ENCODE data around the gene TMTC1. TPM values are rescaled to one million over a fixed set of nuclear protein-coding genes. Genes with fewer than 3 reads are reported as not detected.

Gene TMTC1
- total RNA-seq, 1 experiment from 2014 or later = 6.1 TPM

- BruUV-seq (replicated peaks) = no TSS peak
- H3K36me3 ChIP-seq (ENCODE audit: insufficient read depth, low read length, poor library complexity, severe bottlenecking) = no peaks in the 10 kb centered on the region
- H3K4me1 ChIP-seq (ENCODE audit: insufficient read depth, low read length, poor library complexity, severe bottlenecking) = no peaks in the 10 kb centered on the region
- H3K27ac ChIP-seq (ENCODE audit: low read depth, low read length, poor library complexity, severe bottlenecking) = no peak overlapping the region
- ChIA-PET CTCF (no interaction called here), POLR2A (ENCODE audit: low non-redundant PET) (no interaction called here)
- no peaks in the 10 kb centered on the region for H3K27me3 ChIP-seq (replicated peaks; ENCODE audit: insufficient read depth, low read depth, low read length, poor library complexity)
- intact Hi-C loops (cut with micrococcal nuclease; ENCODE audit: unreplicated experiment) = no loop called here
- TF ChIP-seq EZH2 (IDR thresholded peaks at IDR 0.05; ENCODE audit: borderline replicate concordance, low read depth, low read length, poor library complexity, severe bottlenecking) (no peak), CTCF (conservative IDR thresholded peaks at IDR 0.05; ENCODE audit: low read depth, low read length) (no peak)
- no peak for DNase-seq (ENCODE audit: low spot score)
- no peaks in the 10 kb centered on the region for H3K9me3 ChIP-seq (ENCODE audit: low read depth, low read length, poor library complexity, severe bottlenecking)
- no peak overlapping the region for H3K4me3 ChIP-seq (ENCODE audit: low read depth, low read length, poor library complexity, severe bottlenecking)
Measured at GRCh38 chr12:29737644-29738043, 46.1 kb downstream of the TMTC1 start.

- CTCF ChIA-PET = no interaction called here
- H3K4me1 ChIP-seq (ENCODE audit: insufficient read depth, low read length, poor library complexity, severe bottlenecking) = no peaks in the 10 kb centered on the region
- no peak overlapping the region for H3K27ac ChIP-seq (ENCODE audit: low read depth, low read length, poor library complexity, severe bottlenecking)
- POLR2A ChIA-PET (ENCODE audit: low non-redundant PET) = no interaction called here
- H3K36me3 ChIP-seq (ENCODE audit: insufficient read depth, low read length, poor library complexity, severe bottlenecking) = no peaks in the 10 kb centered on the region
- H3K9me3 ChIP-seq (ENCODE audit: low read depth, low read length, poor library complexity, severe bottlenecking) = no peaks in the 10 kb centered on the region
- TF ChIP-seq CTCF (conservative IDR thresholded peaks at IDR 0.05; ENCODE audit: low read depth, low read length) (no peak), EZH2 (IDR thresholded peaks at IDR 0.05; ENCODE audit: borderline replicate concordance, low read depth, low read length, poor library complexity, severe bottlenecking) (no peak)
- no peak for DNase-seq (ENCODE audit: low spot score)
- H3K27me3 ChIP-seq (replicated peaks; ENCODE audit: insufficient read depth, low read depth, low read length, poor library complexity) = no peaks in the 10 kb centered on the region
- intact Hi-C loops (cut with micrococcal nuclease; ENCODE audit: unreplicated experiment) = no loop called here
- H3K4me3 ChIP-seq (ENCODE audit: low read depth, low read length, poor library complexity, severe bottlenecking) = no peak overlapping the region
- no TSS peak for BruUV-seq (replicated peaks)
Measured at GRCh38 chr12:29735604-29736003, 48.1 kb downstream of the TMTC1 start.

- Histone ChIP-seq H3K9me3 (ENCODE audit: low read depth, low read length, poor library complexity, severe bottlenecking) (no peaks in the 10 kb centered on the region), H3K4me1 (ENCODE audit: insufficient read depth, low read length, poor library complexity, severe bottlenecking) (no peaks in the 10 kb centered on the region), H3K27me3 (replicated peaks; ENCODE audit: insufficient read depth, low read depth, low read length, poor library complexity) (no peaks in the 10 kb centered on the region), H3K36me3 (ENCODE audit: insufficient read depth, low read length, poor library complexity, severe bottlenecking) (no peaks in the 10 kb centered on the region), H3K4me3 (ENCODE audit: low read depth, low read length, poor library complexity, severe bottlenecking) (no peak overlapping the region), H3K27ac (ENCODE audit: low read depth, low read length, poor library complexity, severe bottlenecking) (no peak overlapping the region)
- DNase-seq (ENCODE audit: low spot score) = no peak
- no TSS peak for BruUV-seq (replicated peaks)
- no peak for TF ChIP-seq EZH2 (IDR thresholded peaks at IDR 0.05; ENCODE audit: borderline replicate concordance, low read depth, low read length, poor library complexity, severe bottlenecking)
- no peak for TF ChIP-seq CTCF (conservative IDR thresholded peaks at IDR 0.05; ENCODE audit: low read depth, low read length)
- ChIA-PET POLR2A (ENCODE audit: low non-redundant PET) (no interaction called here), CTCF (no interaction called here)
- intact Hi-C loops (cut with micrococcal nuclease; ENCODE audit: unreplicated experiment) = no loop called here
Measured at GRCh38 chr12:29734734-29735133, 49.0 kb downstream of the TMTC1 start.
